Measurements from ENCODE around the gene GNAO1. TPM values are rescaled to one million over a fixed set of nuclear protein-coding genes. Genes with fewer than 3 reads are reported as not detected.

The GNAO1 gene
- total RNA-seq, 1 donor from 2014 or later = 0.53 TPM

- TF ChIP-seq, protein P1, sequence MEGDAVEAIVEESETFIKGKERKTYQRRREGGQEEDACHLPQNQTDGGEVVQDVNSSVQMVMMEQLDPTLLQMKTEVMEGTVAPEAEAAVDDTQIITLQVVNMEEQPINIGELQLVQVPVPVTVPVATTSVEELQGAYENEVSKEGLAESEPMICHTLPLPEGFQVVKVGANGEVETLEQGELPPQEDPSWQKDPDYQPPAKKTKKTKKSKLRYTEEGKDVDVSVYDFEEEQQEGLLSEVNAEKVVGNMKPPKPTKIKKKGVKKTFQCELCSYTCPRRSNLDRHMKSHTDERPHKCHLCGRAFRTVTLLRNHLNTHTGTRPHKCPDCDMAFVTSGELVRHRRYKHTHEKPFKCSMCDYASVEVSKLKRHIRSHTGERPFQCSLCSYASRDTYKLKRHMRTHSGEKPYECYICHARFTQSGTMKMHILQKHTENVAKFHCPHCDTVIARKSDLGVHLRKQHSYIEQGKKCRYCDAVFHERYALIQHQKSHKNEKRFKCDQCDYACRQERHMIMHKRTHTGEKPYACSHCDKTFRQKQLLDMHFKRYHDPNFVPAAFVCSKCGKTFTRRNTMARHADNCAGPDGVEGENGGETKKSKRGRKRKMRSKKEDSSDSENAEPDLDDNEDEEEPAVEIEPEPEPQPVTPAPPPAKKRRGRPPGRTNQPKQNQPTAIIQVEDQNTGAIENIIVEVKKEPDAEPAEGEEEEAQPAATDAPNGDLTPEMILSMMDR (IDR thresholded peaks at IDR 0.05) = no peak
- Histone ChIP-seq H3K27ac (no peak overlapping the region), H3K4me1 (peaks cover 3 to 5% of the 10 kb centered on the region in 2 donors), H3K4me3 (no peak overlapping the region), H3K27me3 (no peaks in the 10 kb centered on the region), H3K9me3 (no peaks in the 10 kb centered on the region), H3K36me3 (no peaks in the 10 kb centered on the region)
- DNase-seq (ENCODE audit: low spot score in 2 of 2) = peak in 1 of 2 donors; percentile 38
- intact Hi-C loops (cut with DNase I) = no loop called here
Measured at GRCh38 chr16:56352351-56353053, 161.2 kb downstream of the GNAO1 start.

DNA sequence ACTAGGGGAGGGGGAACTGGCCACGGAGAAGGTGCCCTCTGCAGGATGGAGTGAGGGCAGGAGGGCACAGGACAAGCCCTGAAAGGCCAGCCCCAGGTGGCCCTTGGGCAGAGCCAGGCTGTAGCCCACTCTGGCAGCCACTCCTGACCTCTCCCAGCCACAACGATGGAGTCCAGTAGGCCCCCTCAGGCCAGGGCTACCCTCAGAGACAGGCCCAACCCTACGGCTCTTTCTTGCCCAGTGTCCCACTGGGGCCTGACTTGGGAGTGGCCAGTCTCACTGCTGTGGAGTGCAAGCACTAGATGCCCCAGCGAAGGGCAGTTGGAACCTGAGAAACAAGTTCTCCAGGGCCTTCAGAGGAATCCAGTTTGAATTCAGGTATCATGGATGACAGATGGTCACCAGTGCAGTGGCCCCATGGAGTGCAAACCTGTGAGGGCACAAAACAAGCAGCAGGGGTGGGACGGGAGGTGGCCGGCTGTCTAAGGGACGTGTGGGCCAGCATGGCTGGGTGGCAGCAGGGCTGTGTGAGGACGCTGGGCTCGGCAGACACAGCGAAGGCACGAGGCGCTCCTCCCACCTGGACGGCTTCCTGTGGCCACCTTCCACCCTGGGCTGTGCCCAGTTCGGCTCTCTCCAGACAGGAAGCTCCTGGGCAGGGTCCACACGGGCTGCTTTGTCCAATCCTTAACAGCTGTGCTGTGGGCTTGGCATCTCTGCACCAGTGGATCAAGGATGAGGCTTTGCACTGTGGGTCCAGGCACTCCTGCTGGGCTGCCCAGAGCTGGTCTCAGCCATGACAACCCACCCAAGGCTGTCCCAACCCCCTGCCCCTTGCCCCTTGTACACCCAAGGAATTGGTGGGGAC is 162.0 kb downstream of the GNAO1 start:
- no peaks in the 10 kb centered on the region for H3K27me3 ChIP-seq
- H3K27ac ChIP-seq = no peak overlapping the region
- intact Hi-C loops (cut with DNase I) = no loop called here
- peaks cover 3 to 5% of the 10 kb centered on the region in 2 donors for H3K4me1 ChIP-seq
- peak in 1 of 2 donors; percentile 41 for DNase-seq (ENCODE audit: low spot score in 2 of 2)
- TF ChIP-seq, protein P1 (IDR thresholded peaks at IDR 0.05) = no peak
- H3K36me3 ChIP-seq = no peaks in the 10 kb centered on the region
- no peaks in the 10 kb centered on the region for H3K9me3 ChIP-seq
- no peak overlapping the region for H3K4me3 ChIP-seq

GRCh38 chr16:56354016-56354415 is 162.7 kb downstream of the GNAO1 start:
- intact Hi-C loops (cut with DNase I) = no loop called here
- Histone ChIP-seq H3K4me1 (peaks cover 3 to 5% of the 10 kb centered on the region in 2 donors), H3K27ac (no peak overlapping the region), H3K27me3 (no peaks in the 10 kb centered on the region), H3K4me3 (no peak overlapping the region), H3K9me3 (no peaks in the 10 kb centered on the region), H3K36me3 (no peaks in the 10 kb centered on the region)
- DNase-seq (ENCODE audit: low spot score in 2 of 2) = peak in 1 of 2 donors; percentile 48
- TF ChIP-seq, protein P1 (IDR thresholded peaks at IDR 0.05) = no peak

DNA sequence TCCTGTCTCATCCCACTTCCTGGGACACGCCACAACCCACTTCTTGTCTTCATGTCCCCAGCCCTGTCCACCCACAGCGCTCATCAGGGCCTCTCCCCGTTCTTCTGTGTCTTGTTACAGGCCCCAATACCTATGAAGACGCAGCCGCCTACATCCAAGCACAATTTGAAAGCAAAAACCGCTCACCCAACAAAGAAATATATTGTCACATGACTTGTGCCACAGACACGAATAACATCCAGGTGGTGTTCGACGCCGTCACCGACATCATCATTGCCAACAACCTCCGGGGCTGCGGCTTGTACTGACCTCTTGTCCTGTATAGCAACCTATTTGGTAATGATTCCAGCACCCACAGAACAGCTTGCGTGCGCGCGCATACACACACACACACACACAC is 163.5 kb downstream of the GNAO1 start:
- H3K4me1 ChIP-seq = peaks cover 3 to 5% of the 10 kb centered on the region in 2 donors
- no peaks in the 10 kb centered on the region for H3K9me3 ChIP-seq
- H3K27me3 ChIP-seq = no peaks in the 10 kb centered on the region
- no peaks in the 10 kb centered on the region for H3K36me3 ChIP-seq
- intact Hi-C loops (cut with DNase I) = loop anchor here (5.0 kb wide), 1 partner anchor 162 kb away; the partner anchor contains the start of gene GNAO1
- no peak overlapping the region for H3K27ac ChIP-seq
- DNase-seq (ENCODE audit: low spot score in 2 of 2) = peak in 1 of 2 donors; percentile 53
- TF ChIP-seq, protein P1 (IDR thresholded peaks at IDR 0.05) = no peak
- H3K4me3 ChIP-seq = no peak overlapping the region

DNA sequence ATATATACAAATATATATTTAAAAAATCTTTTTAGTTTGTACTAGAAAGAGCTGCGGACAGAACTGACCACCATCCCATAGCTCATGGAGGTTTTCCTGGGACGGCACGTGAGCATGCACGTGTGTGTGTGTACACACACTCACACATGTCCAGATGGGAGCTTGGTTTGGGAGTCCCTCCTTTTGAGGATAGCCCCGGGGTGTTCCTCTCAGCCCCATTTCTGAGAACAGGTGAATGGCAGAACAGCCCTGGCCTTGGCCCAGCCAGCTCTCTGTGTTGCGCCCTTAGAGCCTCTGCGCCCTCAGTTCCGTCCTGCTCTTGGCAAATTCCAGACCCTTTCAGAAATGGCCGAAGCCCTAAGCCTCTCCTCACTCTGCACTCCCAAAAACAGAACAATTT is 163.9 kb downstream of the GNAO1 start:
- H3K4me3 ChIP-seq = no peak overlapping the region
- peaks cover 3 to 5% of the 10 kb centered on the region in 2 donors for H3K4me1 ChIP-seq
- intact Hi-C loops (cut with DNase I) = loop anchor here (5.0 kb wide), 1 partner anchor 163 kb away; the partner anchor contains the start of gene GNAO1
- no peaks in the 10 kb centered on the region for H3K9me3 ChIP-seq
- H3K27ac ChIP-seq = no peak overlapping the region
- no peaks in the 10 kb centered on the region for H3K36me3 ChIP-seq
- DNase-seq (ENCODE audit: low spot score in 2 of 2) = no peak
- no peaks in the 10 kb centered on the region for H3K27me3 ChIP-seq
- TF ChIP-seq, protein P1 (IDR thresholded peaks at IDR 0.05) = no peak
